AG04450 (cell line): ENCODE results near the gene SPATC1L. TPM values are rescaled to one million over a fixed set of nuclear protein-coding genes. Genes with fewer than 3 reads are reported as not detected.

ENCODE experiments used
- CTCF ChIA-PET: fragments of 300-600, 350-600 bp; formaldehyde crosslinking; extraction: SDS; loops from one replicate; lab custom pipeline; 2022; ENCODE audit warnings: antibody characterized with exemption, inconsistent platforms; lab: Charles Lee
- POLR2A ChIA-PET: fragments of 350-600 bp; formaldehyde crosslinking; extraction: SDS; loops from one replicate; lab custom pipeline; 2021; ENCODE audit warnings: antibody characterized with exemption, inconsistent platforms; lab: Yijun Ruan, JAX
- DNase-seq: peaks from one replicate; pipeline ENCODE4 v3.0.0-alpha.2; 2011; ENCODE audit warnings: low read depth, low spot score
- H3K27ac ChIP-seq: one replicate; pipeline ENCODE4 v1.5.1; 2012; ENCODE audit warnings: low read depth, low read length, control low read depth
- H3K27me3 ChIP-seq: one replicate; pipeline ENCODE4 v1.6.0; 2012; ENCODE audit warnings: low read length; ENCODE audit not compliant: control insufficient read depth, insufficient read depth
- H3K4me3 ChIP-seq: 2 replicates; pipeline ENCODE4 v1.5.1; 2011; ENCODE audit warnings: mild to moderate bottlenecking, low read depth, low read length, control low read depth
- H3K9me3 ChIP-seq: 2 replicates; pipeline ENCODE4 v1.5.1; 2012; ENCODE audit warnings: low read length; ENCODE audit not compliant: control insufficient read depth, insufficient read depth
- polyA plus RNA-seq: library from polyadenylated mRNA; depleted of rRNA; stranded (reverse); fragments of >200 nt; gene quantifications from 2 replicates; pipeline ENCODE4 v1.2.3, GENCODE V29; 2011
- TF ChIP-seq, protein P1 (sequence below): IDR thresholded peaks from 2 replicates; pipeline ENCODE4 v1.5.1; 2011; ENCODE audit warnings: low read depth, low read length, control low read depth, inconsistent platforms

SPATC1L gene
- polyA plus RNA-seq, 1 experiment: 1.6 TPM

- Histone ChIP-seq H3K9me3 (no peaks in the 10 kb centered on the region; the same call in 1 of the 2 replicates), H3K27me3 (no peaks in the 10 kb centered on the region), H3K27ac (peak overlapping the region; percentile 52), H3K4me3 (no peak overlapping the region)
- no peak for DNase-seq
- POLR2A ChIA-PET: interaction anchor here (0.8 kb wide), 1 partner anchor 135 kb away, joined by 3 read pairs; no protein-coding TSS in a partner anchor
- CTCF ChIA-PET: no interaction called here
- TF ChIP-seq, protein P1, sequence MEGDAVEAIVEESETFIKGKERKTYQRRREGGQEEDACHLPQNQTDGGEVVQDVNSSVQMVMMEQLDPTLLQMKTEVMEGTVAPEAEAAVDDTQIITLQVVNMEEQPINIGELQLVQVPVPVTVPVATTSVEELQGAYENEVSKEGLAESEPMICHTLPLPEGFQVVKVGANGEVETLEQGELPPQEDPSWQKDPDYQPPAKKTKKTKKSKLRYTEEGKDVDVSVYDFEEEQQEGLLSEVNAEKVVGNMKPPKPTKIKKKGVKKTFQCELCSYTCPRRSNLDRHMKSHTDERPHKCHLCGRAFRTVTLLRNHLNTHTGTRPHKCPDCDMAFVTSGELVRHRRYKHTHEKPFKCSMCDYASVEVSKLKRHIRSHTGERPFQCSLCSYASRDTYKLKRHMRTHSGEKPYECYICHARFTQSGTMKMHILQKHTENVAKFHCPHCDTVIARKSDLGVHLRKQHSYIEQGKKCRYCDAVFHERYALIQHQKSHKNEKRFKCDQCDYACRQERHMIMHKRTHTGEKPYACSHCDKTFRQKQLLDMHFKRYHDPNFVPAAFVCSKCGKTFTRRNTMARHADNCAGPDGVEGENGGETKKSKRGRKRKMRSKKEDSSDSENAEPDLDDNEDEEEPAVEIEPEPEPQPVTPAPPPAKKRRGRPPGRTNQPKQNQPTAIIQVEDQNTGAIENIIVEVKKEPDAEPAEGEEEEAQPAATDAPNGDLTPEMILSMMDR: no peak
Observed at GRCh38 chr21:46191686-46192575, 7.7 kb upstream of the SPATC1L start.

GRCh38 chr21:46191257-46191685, 7.0 kb upstream of the SPATC1L start:
- ChIA-PET CTCF (interaction anchor here (0.9 to 1.7 kb wide), 2 partner anchors 38 to 44 kb away, joined by 3 to 5 read pairs; no protein-coding TSS in a partner anchor), POLR2A (interaction anchor here (0.8 to 0.9 kb wide), 2 partner anchors 36 to 134 kb away, joined by 3 to 4 read pairs; no protein-coding TSS in a partner anchor)
- TF ChIP-seq, protein P1: no peak
- Histone ChIP-seq H3K27me3 (no peaks in the 10 kb centered on the region), H3K27ac (peak overlapping the region; percentile 52), H3K4me3 (no peak overlapping the region), H3K9me3 (no peaks in the 10 kb centered on the region; the same call in 1 of the 2 replicates)
- peak; percentile 52 for DNase-seq

DNA sequence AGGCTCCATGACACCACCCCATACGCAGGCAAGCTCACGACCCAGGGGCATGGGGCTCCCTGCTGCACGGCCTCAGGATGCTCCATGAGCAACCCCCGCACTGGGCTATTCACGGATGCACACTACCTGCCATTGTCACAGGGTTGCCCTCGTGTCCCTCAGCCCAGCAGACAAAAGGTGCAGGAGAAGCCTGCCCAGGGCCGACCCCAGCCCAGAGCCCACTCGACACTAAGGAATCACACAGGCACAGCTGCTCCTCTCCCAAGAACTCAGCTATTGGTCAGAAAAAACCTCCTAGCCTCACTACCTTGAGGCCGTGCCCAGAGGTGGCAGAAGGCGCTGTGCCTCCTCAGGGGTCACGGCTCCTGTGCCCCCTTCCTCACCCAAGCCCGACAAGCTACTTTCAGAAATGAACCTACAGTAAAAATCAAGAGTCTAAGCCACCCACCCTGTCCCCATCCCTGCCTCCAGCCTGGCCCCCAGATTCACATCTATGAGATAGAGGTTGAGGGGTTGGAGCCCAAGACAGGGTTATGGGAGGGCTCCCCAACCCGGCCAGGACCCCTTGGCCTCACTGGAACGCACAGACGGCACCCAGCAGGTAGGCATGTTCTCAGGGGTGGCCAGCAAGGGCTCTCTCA, 6.4 kb upstream of the SPATC1L start:
- TF ChIP-seq, protein P1: no peak
- ChIA-PET CTCF (interaction anchor here (0.9 to 1.7 kb wide), 2 partner anchors 37 to 43 kb away, joined by 3 to 5 read pairs; no protein-coding TSS in a partner anchor), POLR2A (interaction anchor here (0.8 to 0.9 kb wide), 2 partner anchors 37 to 134 kb away, joined by 3 to 4 read pairs; no protein-coding TSS in a partner anchor)
- DNase-seq: no peak
- Histone ChIP-seq H3K4me3 (no peak overlapping the region), H3K9me3 (no peaks in the 10 kb centered on the region; the same call in 1 of the 2 replicates), H3K27me3 (no peaks in the 10 kb centered on the region), H3K27ac (peak overlapping the region; percentile 65)

GRCh38 chr21:46189959-46190490, 5.8 kb upstream of the SPATC1L start:
- CTCF ChIA-PET: interaction anchor here (0.5 to 1.7 kb wide), 3 partner anchors 37 to 217 kb away, joined by 3 to 5 read pairs (median 3); no protein-coding TSS in a partner anchor
- no peak for DNase-seq

More at GRCh38 chr21:46189959-46190490, 5.8 kb upstream of the SPATC1L start:
- Histone ChIP-seq H3K4me3 (no peak overlapping the region), H3K27ac (no peak overlapping the region), H3K27me3 (no peaks in the 10 kb centered on the region), H3K9me3 (no peaks in the 10 kb centered on the region; the same call in 1 of the 2 replicates)
- POLR2A ChIA-PET: no interaction called here
- TF ChIP-seq, protein P1: no peak
